Fibroblast of peridontal ligament (primary cell): Measurements from ENCODE around the gene A4GALT.

Experiments
- DNase-seq: peaks from one replicate; pipeline ENCODE4 v3.0.0-alpha.2; 2010; ENCODE audit errors: extremely low read depth

A4GALT gene

GRCh38 chr22:42648368-42649245 is 72.1 kb downstream of the A4GALT start:
- peak; percentile 14 for DNase-seq

GRCh38 chr22:42648017-42648367 is 72.7 kb downstream of the A4GALT start:
- DNase-seq, result no peak

- no peak for DNase-seq
Measured at GRCh38 chr22:42646569-42647525, 73.8 kb downstream of the A4GALT start.

GRCh38 chr22:42645938-42646568 is 74.6 kb downstream of the A4GALT start:
- no peak for DNase-seq

GRCh38 chr22:42645341-42645937 is 75.2 kb downstream of the A4GALT start:
- no peak for DNase-seq

GRCh38 chr22:42644422-42645340 is 76.0 kb downstream of the A4GALT start:
- DNase-seq, result peak; percentile 22

GRCh38 chr22:42643634-42644421 is 76.8 kb downstream of the A4GALT start:
- no peak for DNase-seq

GRCh38 chr22:42642806-42643633 is 77.7 kb downstream of the A4GALT start:
- no peak for DNase-seq
